HepG2 (cell line): ENCODE results near the gene RNU7-1. TPM values are rescaled to one million over a fixed set of nuclear protein-coding genes. Genes with fewer than 3 reads are reported as not detected.

Source experiments
- BHLHE40 ChIP-seq: IDR thresholded peaks from 2 replicates; pipeline ENCODE4 v1.6.1; 2011; ENCODE audit warnings: low read length, improper control_type of control experiment
- CREBL2 ChIP-seq: sonication (generic); formaldehyde crosslinking; IDR thresholded peaks from 2 replicates; pipeline ENCODE4 v1.8.1; 2023; ENCODE audit warnings: missing genetic modification reagents, mild to moderate bottlenecking, borderline replicate concordance
- DRAP1 ChIP-seq: IDR thresholded peaks from 2 replicates; pipeline ENCODE4 v1.6.1; 2016; ENCODE audit warnings: missing genetic modification reagents, missing compliant biosample characterization
- EP300 ChIP-seq, 3 experiments: sonication (generic) in 1 of 3; formaldehyde crosslinking in 1 of 3; IDR thresholded peaks; 2 replicates each; pipeline versions ENCODE4 v1.5.1 to v1.6.1; 2011 to 2020; ENCODE audit warnings: low read depth in 2 of 3, low read length in 2 of 3, borderline replicate concordance in 1 of 3, improper control_type of control experiment in 1 of 3, mild to moderate bottlenecking in 1 of 3, missing genetic modification reagents in 1 of 3, moderate library complexity in 1 of 3
- GPN1 ChIP-seq: sonication (generic); formaldehyde crosslinking; IDR thresholded peaks from 2 replicates; pipeline ENCODE4 v1.5.1; 2020; ENCODE audit warnings: missing genetic modification reagents, borderline replicate concordance
- GTF3A ChIP-seq: sonication (generic); formaldehyde crosslinking; conservative IDR thresholded peaks from 2 replicates; pipeline ENCODE4 v1.4.0; 2020; ENCODE audit warnings: mild to moderate bottlenecking, missing genetic modification reagents
- HCFC1 ChIP-seq: fragments of 150-350 bp; IDR thresholded peaks from 2 replicates; pipeline ENCODE4 v1.6.1; 2014; ENCODE audit warnings: low read depth, low read length
- JARID2 ChIP-seq: sonication (generic); formaldehyde crosslinking; IDR thresholded peaks from 2 replicates; pipeline ENCODE4 v1.8.1; 2023; ENCODE audit warnings: missing genetic modification reagents, inconsistent platforms; ENCODE audit not compliant: insufficient replicate concordance
- KDM5B ChIP-seq: sonication (generic); formaldehyde crosslinking; IDR thresholded peaks from 2 replicates; pipeline ENCODE4 v1.4.0; 2020; ENCODE audit warnings: missing genetic modification reagents, mild to moderate bottlenecking, borderline replicate concordance
- KLF15 ChIP-seq: sonication (generic); formaldehyde crosslinking; IDR thresholded peaks from 2 replicates; pipeline ENCODE4 v1.8.1; 2023; ENCODE audit warnings: borderline replicate concordance, mild to moderate bottlenecking, inconsistent platforms, missing genetic modification reagents, mixed read lengths
- MNT ChIP-seq: fragments of 450-650 bp; IDR thresholded peaks from 2 replicates; pipeline ENCODE4 v1.6.1; 2016
- NR2C2 ChIP-seq: sonication (generic); formaldehyde crosslinking; IDR thresholded peaks from 2 replicates; pipeline ENCODE4 v1.4.0; 2020; ENCODE audit warnings: missing genetic modification reagents, mild to moderate bottlenecking, moderate library complexity, borderline replicate concordance
- PHF20 ChIP-seq: sonication (generic); formaldehyde crosslinking; IDR thresholded peaks from 2 replicates; pipeline ENCODE4 v1.5.0; 2020; ENCODE audit warnings: mild to moderate bottlenecking, missing genetic modification reagents
- SIN3B ChIP-seq: fragments of 150-350 bp; IDR thresholded peaks from 2 replicates; pipeline ENCODE4 v1.6.1; 2014; ENCODE audit warnings: low read length
- SRSF9 ChIP-seq: fragments of 200-400 bp; formaldehyde crosslinking; IDR thresholded peaks from 2 replicates; pipeline ENCODE4 v1.6.1; 2018; ENCODE audit warnings: borderline replicate concordance, mild to moderate bottlenecking, low read depth, low read length; ENCODE audit not compliant: insufficient read depth, poor library complexity, severe bottlenecking
- TEAD2 ChIP-seq: sonication (generic); formaldehyde crosslinking; IDR thresholded peaks from 2 replicates; pipeline ENCODE4 v1.9.0; 2021; ENCODE audit warnings: missing genetic modification reagents
- TGIF2 ChIP-seq: IDR thresholded peaks from 2 replicates; pipeline ENCODE4 v1.6.1; 2016; ENCODE audit warnings: control low read depth, missing compliant biosample characterization
- U2AF2 ChIP-seq: fragments of 200-400 bp; formaldehyde crosslinking; IDR thresholded peaks from 2 replicates; pipeline ENCODE4 v1.6.1; 2017; ENCODE audit warnings: low read depth, mild to moderate bottlenecking, low read length
- ZMYM3 ChIP-seq: sonication (generic); formaldehyde crosslinking; IDR thresholded peaks from 2 replicates; pipeline ENCODE4 v1.5.1; 2020; ENCODE audit warnings: mild to moderate bottlenecking, missing genetic modification reagents
- ZNF274 ChIP-seq: sonication (generic); formaldehyde crosslinking; IDR thresholded peaks from 2 replicates; pipeline ENCODE4 v1.5.1; 2020; ENCODE audit warnings: mild to moderate bottlenecking, missing genetic modification reagents
- ZNF430 ChIP-seq: sonication (generic); formaldehyde crosslinking; IDR thresholded peaks from 2 replicates; pipeline ENCODE4 v1.9.0; 2021; ENCODE audit warnings: mild to moderate bottlenecking, missing genetic modification reagents
- ZNF460 ChIP-seq: sonication (generic); formaldehyde crosslinking; IDR thresholded peaks from 2 replicates; pipeline ENCODE4 v1.5.1; 2020; ENCODE audit warnings: missing genetic modification reagents, mild to moderate bottlenecking, borderline replicate concordance
- ZNF468 ChIP-seq: sonication (generic); formaldehyde crosslinking; IDR thresholded peaks from 2 replicates; pipeline ENCODE4 v1.8.0; 2022; ENCODE audit warnings: mild to moderate bottlenecking, moderate library complexity, missing genetic modification reagents
- ZNF562 ChIP-seq: sonication (generic); formaldehyde crosslinking; IDR thresholded peaks from 2 replicates; pipeline ENCODE4 v1.8.0; 2022; ENCODE audit warnings: missing genetic modification reagents, borderline replicate concordance
- ZNF615 ChIP-seq: sonication (generic); formaldehyde crosslinking; IDR thresholded peaks from 2 replicates; pipeline ENCODE4 v1.5.0; 2020; ENCODE audit warnings: mild to moderate bottlenecking, missing genetic modification reagents, borderline replicate concordance
- ZNF782 ChIP-seq: sonication (generic); formaldehyde crosslinking; IDR thresholded peaks from 2 replicates; pipeline ENCODE4 v1.4.0; 2020; ENCODE audit warnings: missing genetic modification reagents, mild to moderate bottlenecking, borderline replicate concordance
- ZNF878 ChIP-seq: sonication (generic); formaldehyde crosslinking; IDR thresholded peaks from 2 replicates; pipeline ENCODE4 v1.8.1; 2023; ENCODE audit warnings: mild to moderate bottlenecking, missing genetic modification reagents, moderate library complexity
- polyA plus RNA-seq, 8 experiments: library from polyadenylated mRNA; depleted of rRNA in 3 of 8; stranded (reverse) in 7 of 8; unstranded in 1 of 8; fragments of >200 nt; fragmentation: Illumina TruSeq in 4 of 8; extraction: Trizol in 4 of 8; gene quantifications; 2 replicates each; pipeline versions ENCODE4 v1.2.1 to v1.2.3, GENCODE V29; 2011 to 2016; ENCODE audit warnings: low read depth in 4 of 8, missing spikeins in 1 of 8, mixed read lengths in 1 of 8; ENCODE audit not compliant: insufficient read depth in 1 of 8
- total RNA-seq, 5 experiments: library from RNA; depleted of rRNA; stranded (reverse); fragments of >200 nt; fragmentation: Illumina TruSeq; extraction: Trizol; gene quantifications; 2 replicates each; pipeline ENCODE4 v1.2.3, GENCODE V29; 2016; ENCODE audit warnings: low read depth in 1 of 5

The RNU7-1 gene
- total and polyA plus RNA-seq, 2 of the 13 experiments (the other 11 are each of a cell fraction or from before 2014, with no cell fraction given) = not detected

- TF ChIP-seq GTF3A (CRISPR knock-in tag) (0 out of 2 replicates have a peak, but pooled peaks have one; percentile 22), GPN1 (CRISPR knock-in tag) (no peak), BHLHE40 (no peak), HCFC1 (no peak; the same call in 1 of the 2 replicates), TEAD2 (CRISPR knock-in tag) (no peak), ZNF468 (CRISPR knock-in tag) (no peak), ZNF878 (CRISPR knock-in tag) (no peak), ZNF782 (CRISPR knock-in tag) (no peak), EP300 (IDR thresholded peaks at IDR 0.05; ENCODE audit: low read depth in 2 of 2, low read length in 2 of 2) (no peak), EP300 (CRISPR knock-in tag; IDR thresholded peaks at IDR 0.05; ENCODE audit: borderline replicate concordance) (no peak), ZNF460 (no peak), U2AF2 (no peak), ZNF615 (CRISPR knock-in tag) (no peak), CREBL2 (0 out of 2 replicates have a peak, but pooled peaks have one; percentile 60), ZNF430 (CRISPR knock-in tag) (no peak; the same call in 1 of the 2 replicates), TGIF2 (CRISPR knock-in tag) (peak; percentile 28; the same call in 1 of the 2 replicates), SIN3B (no peak), ZMYM3 (CRISPR knock-in tag) (peak; percentile 58; the same call in 1 of the 2 replicates), ZNF562 (CRISPR knock-in tag) (no peak), MNT (no peak), PHF20 (CRISPR knock-in tag) (no peak), ZNF274 (CRISPR knock-in tag) (peak; percentile 34; the same call in 1 of the 2 replicates), KLF15 (CRISPR knock-in tag) (no peak), NR2C2 (no peak; the same call in none of the 2 replicates), DRAP1 (CRISPR knock-in tag) (peak; percentile 48; the same call in 1 of the 2 replicates), SRSF9 (no peak), KDM5B (CRISPR knock-in tag) (no peak; the same call in 1 of the 2 replicates), JARID2 (CRISPR knock-in tag) (no peak)
Measured at GRCh38 chr12:6944381-6945186, 968 bp downstream of the RNU7-1 start (continued).
